Stimulated activated CD4-positive, alpha-beta T cell treated with anti-CD3 and anti-CD28 coated beads, TNF-alpha, amount 100 ng/mL, for 4 hours (primary cell): ENCODE data around the gene SBDS.

ENCODE experiments used
- DNase-seq, 3 experiments: peaks; one replicate each; pipeline ENCODE4 v3.0.0-alpha.2; 2020; ENCODE audit warnings: low read depth in 3 of 3

Gene SBDS

DNA sequence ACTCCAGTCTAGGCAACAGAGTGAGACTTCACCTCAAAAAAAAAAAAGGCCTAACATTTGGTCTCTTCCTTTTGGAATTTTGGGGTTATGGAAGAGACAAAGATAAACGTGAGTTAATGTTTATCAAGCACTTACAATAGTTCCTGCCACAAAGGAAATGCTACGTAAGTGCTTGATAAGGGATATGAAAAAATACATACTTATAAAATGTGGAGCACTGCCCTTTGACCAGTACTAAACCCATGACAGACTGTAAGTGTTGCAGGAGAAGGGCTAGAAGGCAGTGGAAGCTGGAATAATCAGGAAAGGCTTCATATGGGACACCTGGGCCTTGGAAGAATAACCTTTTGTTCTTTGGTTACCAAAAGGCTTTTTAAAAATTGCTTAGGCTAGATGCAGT is 48.8 kb downstream of the SBDS start:
- no peak for DNase-seq

- no peak for DNase-seq
Measured at GRCh38 chr7:66939325-66939724, 56.1 kb downstream of the SBDS start.

- no peak for DNase-seq
Measured at GRCh38 chr7:66937940-66938339, 57.4 kb downstream of the SBDS start.
